ENCODE data around the gene CCDC97. TPM values are rescaled to one million over a fixed set of nuclear protein-coding genes. Genes with fewer than 3 reads are reported as not detected.

The CCDC97 gene
- total RNA-seq, 4 donors from 2014 or later: 17.9 to 33.0 (median 29.6) TPM

DNA sequence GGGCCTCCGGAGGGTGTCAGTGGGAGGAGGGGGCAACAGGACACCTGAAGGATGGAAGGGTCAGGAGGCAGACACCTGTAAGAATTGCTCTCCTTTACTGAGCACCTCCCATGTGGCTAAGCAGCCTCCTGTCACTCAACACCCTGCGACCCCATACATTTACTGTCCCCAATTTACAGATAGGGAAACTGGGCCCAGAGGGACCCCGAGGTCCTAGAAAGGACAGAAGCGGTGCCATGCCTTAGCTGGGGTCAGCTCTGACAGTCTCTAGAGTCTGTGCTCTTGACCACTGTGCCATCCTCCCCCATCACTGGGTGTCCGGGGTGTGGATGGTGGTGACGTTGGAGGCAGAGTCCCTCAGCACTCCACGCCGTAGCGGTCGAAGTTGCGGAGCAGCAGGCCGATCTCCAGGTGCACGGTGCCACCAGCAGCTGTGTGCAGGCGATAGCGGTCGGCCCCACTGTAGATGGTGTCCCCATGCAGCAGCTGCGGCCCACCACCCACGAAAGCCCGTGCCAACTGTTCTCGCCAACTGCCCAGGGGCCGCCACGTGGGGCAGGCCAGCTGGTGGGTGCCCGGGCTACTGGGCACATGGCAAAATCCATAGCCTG, 44.5 kb downstream of the CCDC97 start:
- peak overlapping the region; percentile 84 to 91 (median 88) for H3K4me3 ChIP-seq
- H3K27ac ChIP-seq: peak overlapping the region; percentile 84 to 99 (median 92)
- no peaks in the 10 kb centered on the region for H3K9me3 ChIP-seq
- no peak for TF ChIP-seq POLR2A (IDR thresholded peaks at IDR 0.05)
- TF ChIP-seq, protein P1, sequence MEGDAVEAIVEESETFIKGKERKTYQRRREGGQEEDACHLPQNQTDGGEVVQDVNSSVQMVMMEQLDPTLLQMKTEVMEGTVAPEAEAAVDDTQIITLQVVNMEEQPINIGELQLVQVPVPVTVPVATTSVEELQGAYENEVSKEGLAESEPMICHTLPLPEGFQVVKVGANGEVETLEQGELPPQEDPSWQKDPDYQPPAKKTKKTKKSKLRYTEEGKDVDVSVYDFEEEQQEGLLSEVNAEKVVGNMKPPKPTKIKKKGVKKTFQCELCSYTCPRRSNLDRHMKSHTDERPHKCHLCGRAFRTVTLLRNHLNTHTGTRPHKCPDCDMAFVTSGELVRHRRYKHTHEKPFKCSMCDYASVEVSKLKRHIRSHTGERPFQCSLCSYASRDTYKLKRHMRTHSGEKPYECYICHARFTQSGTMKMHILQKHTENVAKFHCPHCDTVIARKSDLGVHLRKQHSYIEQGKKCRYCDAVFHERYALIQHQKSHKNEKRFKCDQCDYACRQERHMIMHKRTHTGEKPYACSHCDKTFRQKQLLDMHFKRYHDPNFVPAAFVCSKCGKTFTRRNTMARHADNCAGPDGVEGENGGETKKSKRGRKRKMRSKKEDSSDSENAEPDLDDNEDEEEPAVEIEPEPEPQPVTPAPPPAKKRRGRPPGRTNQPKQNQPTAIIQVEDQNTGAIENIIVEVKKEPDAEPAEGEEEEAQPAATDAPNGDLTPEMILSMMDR (IDR thresholded peaks at IDR 0.05): no peak
- no peak for DNase-seq
- peaks cover 0 to 4% of the 10 kb centered on the region in 2 donors for H3K27me3 ChIP-seq
- peaks cover 0 to 19% (median 8%) of the 10 kb centered on the region in 4 donors for H3K4me1 ChIP-seq
- no peaks in the 10 kb centered on the region for H3K36me3 ChIP-seq

DNA sequence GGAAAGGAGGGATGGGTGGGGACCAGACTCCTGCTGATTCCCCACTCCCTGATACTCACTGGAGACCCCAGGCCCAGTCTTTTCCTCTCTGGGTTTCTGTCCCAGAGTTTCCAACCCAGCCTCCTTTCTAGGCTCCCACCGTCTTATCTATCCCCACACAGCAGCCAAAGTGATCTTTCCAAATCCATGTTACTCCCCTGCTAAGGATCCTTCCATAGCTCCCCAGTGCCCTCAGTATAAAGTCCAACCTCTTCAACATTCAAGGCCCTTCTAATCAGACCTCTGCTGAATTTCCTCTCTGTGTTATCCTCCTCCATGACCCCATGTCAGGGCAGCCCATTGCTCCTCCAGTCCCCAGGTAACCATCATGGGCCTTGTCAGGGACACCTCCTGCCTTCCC, 45.1 kb downstream of the CCDC97 start:
- no peak overlapping the region for H3K4me3 ChIP-seq
- peaks cover 0 to 14% (median 5%) of the 10 kb centered on the region in 4 donors for H3K4me1 ChIP-seq
- DNase-seq: no peak
- H3K27ac ChIP-seq: no peak overlapping the region
- no peaks in the 10 kb centered on the region for H3K36me3 ChIP-seq
- H3K27me3 ChIP-seq: peaks cover 0 to 4% of the 10 kb centered on the region in 2 donors
- no peaks in the 10 kb centered on the region for H3K9me3 ChIP-seq
- no peak for TF ChIP-seq POLR2A (IDR thresholded peaks at IDR 0.05)
- TF ChIP-seq, protein P1 (IDR thresholded peaks at IDR 0.05): no peak

DNA sequence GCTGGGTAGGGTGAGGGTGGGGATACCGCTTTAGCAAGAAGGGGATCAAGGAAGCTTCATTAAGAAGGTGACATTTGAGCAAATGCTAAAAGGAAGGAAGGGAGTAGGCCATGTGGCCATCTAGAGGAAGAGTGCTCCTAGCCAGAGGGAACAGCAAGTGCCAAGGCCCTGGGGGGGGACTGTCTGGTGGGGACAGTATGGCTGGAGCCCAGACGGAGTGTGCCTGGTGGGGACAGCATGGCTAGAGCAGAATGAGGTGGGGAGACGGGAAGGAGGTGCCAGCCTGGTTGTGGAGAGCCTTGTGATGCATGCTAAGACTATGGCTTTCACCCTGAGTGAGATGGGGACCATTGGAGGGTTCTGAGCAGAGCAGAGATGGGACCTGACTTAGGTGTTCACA, 45.8 kb downstream of the CCDC97 start:
- DNase-seq: no peak
- H3K9me3 ChIP-seq: no peaks in the 10 kb centered on the region
- TF ChIP-seq POLR2A (IDR thresholded peaks at IDR 0.05): no peak
- TF ChIP-seq, protein P1 (IDR thresholded peaks at IDR 0.05): no peak
- H3K4me3 ChIP-seq: no peak overlapping the region
- H3K36me3 ChIP-seq: no peaks in the 10 kb centered on the region
- peaks cover 0 to 9% (median 2%) of the 10 kb centered on the region in 4 donors for H3K4me1 ChIP-seq
- peaks cover 0 to 4% of the 10 kb centered on the region in 2 donors for H3K27me3 ChIP-seq
- peak overlapping the region in 1 of 4 donors; percentile 7 for H3K27ac ChIP-seq

DNA sequence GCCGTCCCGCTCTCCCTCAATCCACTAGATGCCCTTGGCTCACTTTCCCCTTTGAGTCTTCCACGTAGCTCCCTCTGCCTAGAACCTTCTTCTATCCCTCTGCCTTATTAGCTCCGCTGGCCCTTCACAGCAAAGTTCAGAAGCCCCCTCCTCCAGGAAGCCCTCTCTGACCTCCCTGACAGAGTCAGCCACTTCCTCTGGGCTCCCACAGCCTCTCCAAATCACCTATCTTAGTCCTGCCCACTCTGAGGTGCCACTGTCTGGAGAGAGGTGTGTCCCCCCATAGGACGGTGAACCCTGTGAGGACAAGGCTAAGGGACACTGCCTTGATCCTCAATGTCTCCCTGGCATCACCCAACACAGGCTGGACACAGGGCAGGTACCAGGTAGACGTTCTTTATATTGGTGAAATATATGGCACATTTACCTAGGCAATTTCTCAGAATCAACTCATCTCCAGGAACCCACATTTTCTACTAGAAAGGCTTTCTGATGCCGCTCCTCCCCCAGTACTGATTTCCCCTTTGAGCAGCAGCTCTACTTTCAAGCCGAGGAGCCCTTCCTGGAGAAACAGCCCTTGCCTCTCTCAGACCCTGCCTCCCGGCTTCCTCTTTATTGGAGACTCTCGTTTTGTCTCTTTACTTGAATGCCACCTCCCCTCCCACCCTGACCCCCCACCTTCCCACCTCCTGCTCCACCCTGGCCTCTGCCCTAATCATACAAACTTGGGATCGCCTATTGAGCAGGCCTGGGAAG, 47.2 kb downstream of the CCDC97 start:
- TF ChIP-seq POLR2A (IDR thresholded peaks at IDR 0.05): no peak
- TF ChIP-seq, protein P1 (IDR thresholded peaks at IDR 0.05): no peak
- Histone ChIP-seq H3K9me3 (no peaks in the 10 kb centered on the region), H3K27ac (peak overlapping the region in 1 of 4 donors; percentile 42), H3K4me1 (peaks cover 0 to 9% (median 2%) of the 10 kb centered on the region in 4 donors), H3K27me3 (peaks cover 0 to 4% of the 10 kb centered on the region in 2 donors), H3K4me3 (no peak overlapping the region), H3K36me3 (no peaks in the 10 kb centered on the region)
- no peak for DNase-seq

DNA sequence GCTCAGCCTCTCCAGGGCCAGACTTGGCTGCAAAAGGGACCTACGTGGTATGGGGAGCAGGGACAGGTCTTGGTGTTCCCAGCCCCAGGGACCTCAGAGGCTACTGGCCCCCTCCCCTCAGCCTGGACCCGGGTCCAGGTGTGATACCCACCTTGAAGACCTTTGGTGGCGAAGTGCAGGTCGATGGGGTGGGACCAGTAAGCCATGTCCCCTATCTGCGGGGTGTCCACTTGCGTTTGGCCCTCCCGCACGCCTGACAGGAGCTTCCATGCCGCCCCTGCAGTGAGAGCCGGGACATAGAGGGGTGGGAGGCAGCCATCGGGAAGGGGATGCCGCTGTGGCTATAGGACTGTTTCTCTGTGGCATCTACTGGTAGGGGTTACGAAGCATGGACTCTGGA, 47.8 kb downstream of the CCDC97 start:
- H3K27me3 ChIP-seq: no peaks in the 10 kb centered on the region
- peaks cover 0 to 12% (median 2%) of the 10 kb centered on the region in 4 donors for H3K4me1 ChIP-seq
- H3K36me3 ChIP-seq: no peaks in the 10 kb centered on the region
- H3K9me3 ChIP-seq: no peaks in the 10 kb centered on the region
- no peak for DNase-seq
- no peak overlapping the region for H3K4me3 ChIP-seq
- peak overlapping the region in 1 of 4 donors; percentile 42 for H3K27ac ChIP-seq
- TF ChIP-seq POLR2A (IDR thresholded peaks at IDR 0.05): no peak
- TF ChIP-seq, protein P1 (IDR thresholded peaks at IDR 0.05): no peak
